ENCODE measurements around the gene PSMD5.

The PSMD5 gene

GRCh38 chr9:120852240-120853010, 9.7 kb upstream of the PSMD5 start:
- Histone ChIP-seq H3K9me3 (ENCODE audit: insufficient read depth, low read depth, low read length) (no peaks in the 10 kb centered on the region), H3F3A (ENCODE audit: low read depth) (no peaks in the 10 kb centered on the region), H3K9ac (ENCODE audit: low read depth, low read length, poor library complexity, severe bottlenecking) (no peak overlapping the region), H3K27me3 (ENCODE audit: insufficient read depth, low read length, poor library complexity, severe bottlenecking) (no peaks in the 10 kb centered on the region), H3K36me3 (ENCODE audit: insufficient read depth, low read length) (peaks cover 12% of the 10 kb centered on the region; the same call in 1 of the 2 replicates), H3K4me3 (ENCODE audit: low read length, poor library complexity, severe bottlenecking) (no peak overlapping the region), H2AFZ (ENCODE audit: low read length) (no peak overlapping the region), H3K4me1 (ENCODE audit: insufficient read depth, low read length, poor library complexity, severe bottlenecking) (peaks cover 4% of the 10 kb centered on the region), H3K79me2 (ENCODE audit: insufficient read depth, low read length) (no peaks in the 10 kb centered on the region), H3K9me2 (replicated peaks; ENCODE audit: low read depth, low read length) (no peaks in the 10 kb centered on the region), H4K20me1 (ENCODE audit: insufficient read depth, low read length, poor library complexity, severe bottlenecking) (no peaks in the 10 kb centered on the region), H3K4me2 (ENCODE audit: low read depth, low read length, poor library complexity, severe bottlenecking) (no peak overlapping the region)
- TF ChIP-seq CTCF (conservative IDR thresholded peaks at IDR 0.05; ENCODE audit: low read length) = no peak
- no peak for TF ChIP-seq EZH2phosphoT487 (IDR thresholded peaks at IDR 0.05; ENCODE audit: borderline replicate concordance)

- no peaks in the 10 kb centered on the region for H4K20me1 ChIP-seq (ENCODE audit: insufficient read depth, low read length, poor library complexity, severe bottlenecking)
- no peaks in the 10 kb centered on the region for H3K27me3 ChIP-seq (ENCODE audit: insufficient read depth, low read length, poor library complexity, severe bottlenecking)
- no peaks in the 10 kb centered on the region for H3K9me3 ChIP-seq (ENCODE audit: insufficient read depth, low read depth, low read length)
- H3K36me3 ChIP-seq (ENCODE audit: insufficient read depth, low read length) = peaks cover 2% of the 10 kb centered on the region; the same call in 1 of the 2 replicates
- no peak overlapping the region for H2AFZ ChIP-seq (ENCODE audit: low read length)
- H3K9ac ChIP-seq (ENCODE audit: low read depth, low read length, poor library complexity, severe bottlenecking) = no peak overlapping the region
- no peak for TF ChIP-seq CTCF (conservative IDR thresholded peaks at IDR 0.05; ENCODE audit: low read length)
- H3K4me3 ChIP-seq (ENCODE audit: low read length, poor library complexity, severe bottlenecking) = no peak overlapping the region
- no peaks in the 10 kb centered on the region for H3F3A ChIP-seq (ENCODE audit: low read depth)
- peaks cover 4% of the 10 kb centered on the region for H3K4me1 ChIP-seq (ENCODE audit: insufficient read depth, low read length, poor library complexity, severe bottlenecking)
- H3K9me2 ChIP-seq (replicated peaks; ENCODE audit: low read depth, low read length) = no peaks in the 10 kb centered on the region
- no peak overlapping the region for H3K4me2 ChIP-seq (ENCODE audit: low read depth, low read length, poor library complexity, severe bottlenecking)
- H3K79me2 ChIP-seq (ENCODE audit: insufficient read depth, low read length) = no peaks in the 10 kb centered on the region
These were observed 8.7 kb upstream of the PSMD5 start for GRCh38 chr9:120851449-120851848.

GRCh38 chr9:120850315-120850714, 7.6 kb upstream of the PSMD5 start:
- no peak overlapping the region for H3K4me2 ChIP-seq (ENCODE audit: low read depth, low read length, poor library complexity, severe bottlenecking)
- H2AFZ ChIP-seq (ENCODE audit: low read length) = no peak overlapping the region
- no peak for TF ChIP-seq CTCF (conservative IDR thresholded peaks at IDR 0.05; ENCODE audit: low read length)
- H3K9me2 ChIP-seq (replicated peaks; ENCODE audit: low read depth, low read length) = no peaks in the 10 kb centered on the region
- no peaks in the 10 kb centered on the region; the same call in 1 of the 2 replicates for H3K36me3 ChIP-seq (ENCODE audit: insufficient read depth, low read length)
- H3K9me3 ChIP-seq (ENCODE audit: insufficient read depth, low read depth, low read length) = no peaks in the 10 kb centered on the region
- H3K9ac ChIP-seq (ENCODE audit: low read depth, low read length, poor library complexity, severe bottlenecking) = no peak overlapping the region
- H3K4me1 ChIP-seq (ENCODE audit: insufficient read depth, low read length, poor library complexity, severe bottlenecking) = peaks cover 4% of the 10 kb centered on the region
- no peaks in the 10 kb centered on the region for H3F3A ChIP-seq (ENCODE audit: low read depth)
- no peaks in the 10 kb centered on the region for H4K20me1 ChIP-seq (ENCODE audit: insufficient read depth, low read length, poor library complexity, severe bottlenecking)
- H3K27me3 ChIP-seq (ENCODE audit: insufficient read depth, low read length, poor library complexity, severe bottlenecking) = no peaks in the 10 kb centered on the region
- H3K4me3 ChIP-seq (ENCODE audit: low read length, poor library complexity, severe bottlenecking) = no peak overlapping the region
- peaks cover 5% of the 10 kb centered on the region; the same call in 1 of the 2 replicates for H3K79me2 ChIP-seq (ENCODE audit: insufficient read depth, low read length)
